Measurements from ENCODE around the gene UQCRH. TPM values are rescaled to one million over a fixed set of nuclear protein-coding genes. Genes with fewer than 3 reads are reported as not detected.
"Not testable (repeated sequence)": the region's sequence is repeated elsewhere in the genome, so short reads cannot be mapped to it uniquely, and the experiment has no call there.

UQCRH gene
- polyA plus RNA-seq, 1 of the 3 experiments (the other 2 are of a cell fraction): 971 TPM

GRCh38 chr1:46331786-46332540 is 28.5 kb downstream of the UQCRH start:
- H3K9me3 ChIP-seq; H3K79me2 ChIP-seq (ENCODE audit: insufficient read depth); H3K9ac ChIP-seq; H3K4me3 ChIP-seq (ENCODE audit: low read depth in 2 of 2, low read length in 1 of 2); H3K4me2 ChIP-seq; POLR2A ChIA-PET; H4K20me1 ChIP-seq (ENCODE audit: insufficient read depth); H2AFZ ChIP-seq (ENCODE audit: low read depth); H3K4me1 ChIP-seq (ENCODE audit: control insufficient read depth in 1 of 2, insufficient read depth in 2 of 2, low read depth in 1 of 2, low read length in 1 of 2); DNase-seq; H3K27ac ChIP-seq (ENCODE audit: low read depth in 2 of 2, low read length in 1 of 2); H3K36me3 ChIP-seq (replicated peaks in 1 of 2; ENCODE audit: control insufficient read depth in 1 of 2, insufficient read depth in 2 of 2, low read length in 1 of 2); CTCF ChIA-PET; H3K27me3 ChIP-seq (ENCODE audit: insufficient read depth); H3K9me2 ChIP-seq; H3F3A ChIP-seq (replicated peaks; ENCODE audit: insufficient read depth): not testable (repeated sequence)
- WGBS (ENCODE audit: low lambda C conversion rate): 91% methylated on average over 18 of the region's 24 CpGs

- Histone ChIP-seq H3K9me3 (no peaks in the 10 kb centered on the region), H3K4me3 (ENCODE audit: low read depth in 2 of 2, low read length in 1 of 2) (no peak overlapping the region), H3F3A (replicated peaks; ENCODE audit: insufficient read depth) (no peaks in the 10 kb centered on the region), H3K27me3 (ENCODE audit: insufficient read depth) (no peaks in the 10 kb centered on the region), H3K4me1 (ENCODE audit: control insufficient read depth in 1 of 2, insufficient read depth in 2 of 2, low read depth in 1 of 2, low read length in 1 of 2) (no peaks in the 10 kb centered on the region), H3K79me2 (ENCODE audit: insufficient read depth) (no peaks in the 10 kb centered on the region), H3K36me3 (replicated peaks in 1 of 2; ENCODE audit: control insufficient read depth in 1 of 2, insufficient read depth in 2 of 2, low read length in 1 of 2) (no peaks in the 10 kb centered on the region), H3K4me2 (no peak overlapping the region), H3K9ac (no peak overlapping the region), H3K27ac (ENCODE audit: low read depth in 2 of 2, low read length in 1 of 2) (no peak overlapping the region), H4K20me1 (ENCODE audit: insufficient read depth) (no peaks in the 10 kb centered on the region), H2AFZ (ENCODE audit: low read depth) (no peak overlapping the region), H3K9me2 (no peaks in the 10 kb centered on the region)
- TF ChIP-seq REST (IDR thresholded peaks at IDR 0.05; ENCODE audit: low read depth, low read length): no peak
- TF ChIP-seq CTCF (IDR thresholded peaks at IDR 0.05): peak; percentile 35
- no peak for TF ChIP-seq FOXJ3 (CRISPR knock-in tag; IDR thresholded peaks at IDR 0.05)
- peak; percentile 53; the same call in 1 of the 2 replicates for TF ChIP-seq RAD21 (IDR thresholded peaks at IDR 0.05; ENCODE audit: low read length)
- peak; percentile 18; the same call in 1 of the 2 replicates for TF ChIP-seq SMC3 (IDR thresholded peaks at IDR 0.05; ENCODE audit: low read depth, low read length)
- no peak for TF ChIP-seq PBX3 (IDR thresholded peaks at IDR 0.05)
- TF ChIP-seq NRF1 (IDR thresholded peaks at IDR 0.05; ENCODE audit: low read depth, low read length): no peak
- TF ChIP-seq TAF1 (IDR thresholded peaks at IDR 0.05; ENCODE audit: borderline replicate concordance, low read depth, low read length): no peak
- POLR2A ChIA-PET: no interaction called here
- CTCF ChIA-PET: interaction anchor here (0.9 to 1.5 kb wide), 5 partner anchors 9 to 30 kb away, joined by 3 to 7 read pairs (median 4); partner anchors contain the start of genes LRRC41 and UQCRH
- 85% methylated on average over 9 of the region's 9 CpGs for WGBS (ENCODE audit: low lambda C conversion rate)
- DNase-seq: peak; percentile 59
Measured at GRCh38 chr1:46333300-46334029, 30.0 kb downstream of the UQCRH start.

Data from SK-N-SH (cell line).